ENCODE data around the gene PDK2.

GRCh38 chr17:50060951-50061712, 34.0 kb upstream of the PDK2 start:
- TF ChIP-seq, protein P1, sequence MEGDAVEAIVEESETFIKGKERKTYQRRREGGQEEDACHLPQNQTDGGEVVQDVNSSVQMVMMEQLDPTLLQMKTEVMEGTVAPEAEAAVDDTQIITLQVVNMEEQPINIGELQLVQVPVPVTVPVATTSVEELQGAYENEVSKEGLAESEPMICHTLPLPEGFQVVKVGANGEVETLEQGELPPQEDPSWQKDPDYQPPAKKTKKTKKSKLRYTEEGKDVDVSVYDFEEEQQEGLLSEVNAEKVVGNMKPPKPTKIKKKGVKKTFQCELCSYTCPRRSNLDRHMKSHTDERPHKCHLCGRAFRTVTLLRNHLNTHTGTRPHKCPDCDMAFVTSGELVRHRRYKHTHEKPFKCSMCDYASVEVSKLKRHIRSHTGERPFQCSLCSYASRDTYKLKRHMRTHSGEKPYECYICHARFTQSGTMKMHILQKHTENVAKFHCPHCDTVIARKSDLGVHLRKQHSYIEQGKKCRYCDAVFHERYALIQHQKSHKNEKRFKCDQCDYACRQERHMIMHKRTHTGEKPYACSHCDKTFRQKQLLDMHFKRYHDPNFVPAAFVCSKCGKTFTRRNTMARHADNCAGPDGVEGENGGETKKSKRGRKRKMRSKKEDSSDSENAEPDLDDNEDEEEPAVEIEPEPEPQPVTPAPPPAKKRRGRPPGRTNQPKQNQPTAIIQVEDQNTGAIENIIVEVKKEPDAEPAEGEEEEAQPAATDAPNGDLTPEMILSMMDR (IDR thresholded peaks at IDR 0.05; ENCODE audit: low read length): no peak
- TF ChIP-seq EZH2 (optimal IDR thresholded peaks at IDR 0.05; ENCODE audit: low read depth, low read length): no peak
